HepG2 (cell line): Measurements from ENCODE around the gene GLB1L3. TPM values are rescaled to one million over a fixed set of nuclear protein-coding genes. Genes with fewer than 3 reads are reported as not detected.
A peak's percentile ranks its signal among the peaks of the same experiment; 100 is the strongest.

ENCODE experiments used
- GABPB1 ChIP-seq: IDR thresholded peaks from 2 replicates; pipeline ENCODE4 v1.6.1; 2016; ENCODE audit warnings: mild to moderate bottlenecking, missing genetic modification reagents, moderate library complexity, missing compliant biosample characterization
- HMGXB3 ChIP-seq: sonication (generic); formaldehyde crosslinking; IDR thresholded peaks from 2 replicates; pipeline ENCODE4 v1.4.0; 2020; ENCODE audit warnings: missing genetic modification reagents, borderline replicate concordance
- KDM4B ChIP-seq: sonication (generic); formaldehyde crosslinking; IDR thresholded peaks from 2 replicates; pipeline ENCODE4 v1.4.0; 2020; ENCODE audit warnings: missing genetic modification reagents
- LRRFIP1 ChIP-seq: sonication (generic); formaldehyde crosslinking; conservative IDR thresholded peaks from 2 replicates; pipeline ENCODE4 v1.4.0; 2020; ENCODE audit warnings: missing genetic modification reagents
- NFIB ChIP-seq: sonication (generic); formaldehyde crosslinking; IDR thresholded peaks from 2 replicates; pipeline ENCODE4 v1.9.0; 2021; ENCODE audit warnings: missing genetic modification reagents, mild to moderate bottlenecking, borderline replicate concordance
- NRL ChIP-seq: sonication (generic); formaldehyde crosslinking; IDR thresholded peaks from 2 replicates; pipeline ENCODE4 v1.5.0; 2020; ENCODE audit warnings: missing genetic modification reagents, mild to moderate bottlenecking, moderate library complexity, borderline replicate concordance
- REPIN1 ChIP-seq: sonication (generic); formaldehyde crosslinking; IDR thresholded peaks from 2 replicates; pipeline ENCODE4 v1.8.0; 2022; ENCODE audit warnings: missing genetic modification reagents, low read depth, mild to moderate bottlenecking, borderline replicate concordance
- SNAPC5 ChIP-seq: sonication (generic); formaldehyde crosslinking; IDR thresholded peaks from 2 replicates; pipeline ENCODE4 v1.8.1; 2023; ENCODE audit warnings: mild to moderate bottlenecking, missing genetic modification reagents, borderline replicate concordance
- SOX6 ChIP-seq, 2 experiments: fragments of 450-650 bp in 1 of 2; sonication (generic) in 1 of 2; formaldehyde crosslinking in 1 of 2; IDR thresholded peaks; 2 replicates each; pipeline versions ENCODE4 v1.4.0 to v1.6.1; 2017 to 2020; ENCODE audit warnings: antibody characterized with exemption in 1 of 2, mild to moderate bottlenecking in 1 of 2, missing genetic modification reagents in 1 of 2
- STAG1 ChIP-seq: sonication (generic); formaldehyde crosslinking; IDR thresholded peaks from 2 replicates; pipeline ENCODE4 v1.4.0; 2020; ENCODE audit warnings: missing genetic modification reagents
- TP53 ChIP-seq: sonication (generic); formaldehyde crosslinking; conservative IDR thresholded peaks from 2 replicates; pipeline ENCODE4 v1.4.0; 2020; ENCODE audit warnings: missing genetic modification reagents
- ZBTB3 ChIP-seq: sonication (generic); formaldehyde crosslinking; IDR thresholded peaks from 2 replicates; pipeline ENCODE4 v1.4.0; 2020; ENCODE audit warnings: low read depth, mild to moderate bottlenecking, moderate library complexity, missing genetic modification reagents, borderline replicate concordance
- ZKSCAN8 ChIP-seq: IDR thresholded peaks from 2 replicates; pipeline ENCODE4 v1.6.1; 2016; ENCODE audit warnings: borderline replicate concordance, missing genetic modification reagents, missing compliant biosample characterization
- ZNF124 ChIP-seq: sonication (generic); formaldehyde crosslinking; IDR thresholded peaks from 2 replicates; pipeline ENCODE4 v1.4.0; 2020; ENCODE audit warnings: missing genetic modification reagents
- ZNF276 ChIP-seq: sonication (generic); formaldehyde crosslinking; IDR thresholded peaks from 2 replicates; pipeline ENCODE4 v1.4.0; 2020; ENCODE audit warnings: mild to moderate bottlenecking, low read depth, missing genetic modification reagents
- ZNF484 ChIP-seq: sonication (generic); formaldehyde crosslinking; IDR thresholded peaks from 2 replicates; pipeline ENCODE4 v1.5.1; 2020; ENCODE audit warnings: mild to moderate bottlenecking, low read depth, missing genetic modification reagents, borderline replicate concordance
- ZNF607 ChIP-seq: sonication (generic); formaldehyde crosslinking; IDR thresholded peaks from 2 replicates; pipeline ENCODE4 v1.5.1; 2020; ENCODE audit warnings: missing genetic modification reagents, mild to moderate bottlenecking, borderline replicate concordance
- polyA plus RNA-seq, 8 experiments: library from polyadenylated mRNA; depleted of rRNA in 3 of 8; stranded (reverse) in 7 of 8; unstranded in 1 of 8; fragments of >200 nt; fragmentation: Illumina TruSeq in 4 of 8; extraction: Trizol in 4 of 8; gene quantifications; 2 replicates each; pipeline versions ENCODE4 v1.2.1 to v1.2.3, GENCODE V29; 2011 to 2016; ENCODE audit warnings: low read depth in 4 of 8, missing spikeins in 1 of 8, mixed read lengths in 1 of 8; ENCODE audit not compliant: insufficient read depth in 1 of 8
- total RNA-seq, 5 experiments: library from RNA; depleted of rRNA; stranded (reverse); fragments of >200 nt; fragmentation: Illumina TruSeq; extraction: Trizol; gene quantifications; 2 replicates each; pipeline ENCODE4 v1.2.3, GENCODE V29; 2016; ENCODE audit warnings: low read depth in 1 of 5
- TF ChIP-seq, protein P1 (sequence below): IDR thresholded peaks from 2 replicates; pipeline ENCODE4 v1.6.1; 2012; ENCODE audit warnings: inconsistent platforms

The GLB1L3 gene
- total and polyA plus RNA-seq, 2 of the 13 experiments (the other 11 are each of a cell fraction or from before 2014, with no cell fraction given): not detected

DNA sequence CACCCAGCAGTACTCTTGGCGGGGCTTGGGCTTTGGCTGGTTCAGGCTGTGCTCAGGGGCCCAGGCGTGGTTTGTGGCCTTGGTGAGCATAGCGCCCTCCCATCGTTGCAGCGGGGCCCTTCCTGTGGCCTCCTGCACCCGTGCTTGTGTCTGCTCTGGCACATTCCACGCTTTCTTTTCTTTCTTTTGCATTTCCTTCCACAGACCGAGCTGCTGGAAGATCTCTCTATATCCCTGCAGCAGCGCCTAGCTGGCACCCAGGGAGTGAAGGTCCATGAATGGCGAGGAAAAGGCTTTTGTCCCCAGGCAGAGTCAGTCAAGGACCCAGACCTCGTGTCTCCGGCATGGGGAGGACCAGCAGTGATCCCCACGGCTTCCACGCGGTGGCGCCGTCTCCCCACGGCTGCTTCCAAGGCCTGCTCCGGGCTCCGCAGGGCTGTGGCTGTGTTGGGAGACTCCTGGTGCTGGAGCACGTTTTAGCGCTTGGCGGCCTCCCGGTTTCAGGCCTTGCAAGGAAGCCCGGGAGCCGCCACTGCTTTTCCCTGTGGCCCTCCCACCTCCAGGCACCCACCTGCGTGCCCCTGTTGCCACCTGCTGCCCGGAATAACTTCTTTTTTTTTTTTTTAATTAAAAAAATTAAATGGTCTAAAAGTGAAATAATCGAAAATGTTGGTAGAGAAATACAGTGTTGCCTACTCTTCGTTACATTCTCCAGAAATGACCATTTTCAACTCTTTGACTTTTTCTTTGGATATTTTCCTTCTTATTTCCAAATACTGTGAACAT, 84.1 kb downstream of the GLB1L3 start (continued):
- TF ChIP-seq LRRFIP1 (CRISPR knock-in tag) (no peak), ZKSCAN8 (CRISPR knock-in tag) (0 out of 2 replicates have a peak, but pooled peaks have one; percentile 28), ZBTB3 (CRISPR knock-in tag) (no peak), SOX6 (IDR thresholded peaks at IDR 0.05) (no peak), SOX6 (CRISPR knock-in tag; IDR thresholded peaks at IDR 0.05) (0 out of 2 replicates have a peak, but pooled peaks have one; percentile 13), GABPB1 (peak; percentile 46), ZNF276 (no peak), ZNF607 (CRISPR knock-in tag) (no peak), NRL (CRISPR knock-in tag) (0 out of 2 replicates have a peak, but pooled peaks have one; percentile 36), REPIN1 (peak; percentile 54; the same call in 1 of the 2 replicates), ZNF484 (CRISPR knock-in tag) (no peak), KDM4B (CRISPR knock-in tag) (no peak), STAG1 (CRISPR knock-in tag) (peak; percentile 98), NFIB (CRISPR knock-in tag) (no peak), HMGXB3 (no peak), SNAPC5 (CRISPR knock-in tag) (no peak), TP53 (CRISPR knock-in tag) (no peak; the same call in 1 of the 2 replicates), ZNF124 (CRISPR knock-in tag) (0 out of 2 replicates have a peak, but pooled peaks have one; percentile 41)
- TF ChIP-seq, protein P1, sequence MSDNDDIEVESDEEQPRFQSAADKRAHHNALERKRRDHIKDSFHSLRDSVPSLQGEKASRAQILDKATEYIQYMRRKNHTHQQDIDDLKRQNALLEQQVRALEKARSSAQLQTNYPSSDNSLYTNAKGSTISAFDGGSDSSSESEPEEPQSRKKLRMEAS: peak; percentile 82
